NCI-H1694 (cell line): ENCODE measurements around the gene BDH1.

Source experiments
- DNase-seq: peaks from one replicate; lab custom pipeline; 2025; lab: John Stamatoyannopoulos, UW

BDH1 gene

DNA sequence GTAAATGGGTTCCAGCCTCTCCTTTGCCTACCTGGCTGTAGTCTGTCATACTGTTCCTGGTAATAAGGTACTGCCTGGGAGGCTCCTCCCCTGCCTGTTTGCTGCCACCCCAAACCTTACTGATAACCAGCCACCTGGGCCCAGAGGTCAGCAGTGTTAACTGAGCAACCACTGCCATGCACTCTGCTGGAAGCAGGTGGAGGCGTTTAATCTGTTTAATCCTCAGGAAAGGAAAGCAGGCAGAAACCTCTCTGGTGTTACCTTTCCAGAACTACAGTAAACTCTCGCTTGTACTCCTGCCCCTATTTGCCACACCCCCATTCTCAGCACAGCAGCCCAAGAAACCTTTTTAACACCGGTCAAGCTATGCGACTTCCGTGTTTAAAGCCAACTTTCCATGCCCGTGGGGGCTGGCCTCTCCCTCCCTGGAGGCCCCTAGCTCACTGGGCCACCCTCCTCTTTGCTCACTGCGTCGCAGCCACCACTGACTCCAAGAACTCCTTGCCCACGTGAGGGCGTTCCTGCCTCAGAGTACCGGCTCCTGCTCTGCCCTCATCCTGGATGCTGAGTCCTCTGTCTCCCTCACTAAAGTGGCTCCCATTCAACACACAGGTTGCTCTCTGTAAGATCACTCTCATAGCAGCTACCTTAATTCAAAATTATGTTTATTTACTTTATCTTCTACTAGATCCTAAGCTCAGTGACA is 8.3 kb downstream of the BDH1 start:
- no peak for DNase-seq

DNA sequence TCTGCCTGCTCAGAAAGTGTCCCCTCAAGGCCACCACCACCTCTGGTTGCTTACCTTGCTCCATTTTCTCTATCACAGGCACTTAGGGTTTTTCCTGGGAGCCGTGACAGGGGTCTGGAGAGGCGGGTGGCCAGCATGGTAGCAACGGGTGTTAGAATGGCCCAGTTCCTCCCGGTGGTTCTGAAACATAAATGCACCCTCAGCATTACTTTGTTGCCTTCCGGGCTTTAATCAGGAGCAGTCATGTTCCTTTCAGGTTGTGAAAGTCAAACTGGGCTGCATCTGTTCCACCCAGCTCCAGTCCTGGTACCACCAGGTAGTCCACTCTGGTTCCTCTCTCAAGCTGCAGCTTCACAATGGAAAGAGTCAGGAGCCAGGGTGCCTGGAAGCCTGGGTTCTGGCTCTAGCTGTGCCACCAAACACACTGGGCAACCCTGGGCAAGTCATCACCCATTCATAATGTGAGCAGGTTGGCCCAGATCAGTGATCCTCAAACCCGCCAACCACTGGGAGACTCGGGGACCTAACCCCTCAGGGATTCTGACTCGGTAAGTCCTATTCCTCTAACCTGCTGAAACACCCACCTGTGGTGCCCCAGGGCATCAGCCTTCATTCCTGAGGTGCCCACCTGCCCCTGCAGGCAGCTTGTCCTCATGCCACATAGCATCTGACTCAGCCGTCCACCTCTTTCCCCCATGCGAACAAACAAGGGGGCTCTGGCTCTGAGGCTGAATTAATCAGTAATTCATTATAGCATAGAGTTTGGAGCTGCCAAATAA is 9.3 kb downstream of the BDH1 start:
- DNase-seq: no peak

DNA sequence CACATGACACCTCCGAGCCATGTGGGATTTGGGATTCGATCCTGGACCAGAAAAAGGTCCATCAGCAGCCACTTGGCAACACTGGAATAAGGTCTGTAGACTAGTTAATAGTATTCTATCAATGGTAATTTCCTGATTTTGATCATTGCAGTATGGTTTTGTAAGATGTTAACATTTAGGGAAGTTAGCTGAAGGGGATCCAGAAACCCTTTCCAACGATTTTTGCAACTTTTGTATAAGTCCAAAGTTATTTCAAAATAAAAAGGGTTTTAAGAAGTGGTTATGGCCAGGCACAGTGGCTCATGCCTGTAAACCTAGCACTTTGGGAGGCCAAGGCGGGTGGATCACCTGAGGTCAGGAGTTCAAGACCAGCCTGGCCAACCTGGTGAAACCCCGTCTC is 10.2 kb downstream of the BDH1 start:
- no peak for DNase-seq

DNA sequence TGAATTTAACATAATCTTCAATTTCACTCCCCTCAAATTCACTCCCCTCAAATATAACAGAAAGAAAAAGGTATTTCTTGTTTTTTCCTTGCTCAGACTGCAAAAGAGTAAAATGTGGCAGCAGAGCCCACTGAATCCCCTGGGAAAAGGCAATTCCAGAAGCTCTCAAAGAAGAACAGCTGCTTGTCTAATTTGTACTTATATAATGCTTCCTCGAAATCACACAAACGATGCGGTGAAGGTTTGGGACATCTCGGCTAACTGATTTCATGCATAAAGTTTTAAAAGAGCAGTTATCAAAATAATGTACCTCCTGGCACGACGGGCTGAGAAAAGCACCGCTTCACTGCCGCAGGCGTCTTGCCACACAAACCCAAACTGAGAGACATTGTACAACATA is 10.7 kb downstream of the BDH1 start:
- DNase-seq: peak; percentile 15

DNA sequence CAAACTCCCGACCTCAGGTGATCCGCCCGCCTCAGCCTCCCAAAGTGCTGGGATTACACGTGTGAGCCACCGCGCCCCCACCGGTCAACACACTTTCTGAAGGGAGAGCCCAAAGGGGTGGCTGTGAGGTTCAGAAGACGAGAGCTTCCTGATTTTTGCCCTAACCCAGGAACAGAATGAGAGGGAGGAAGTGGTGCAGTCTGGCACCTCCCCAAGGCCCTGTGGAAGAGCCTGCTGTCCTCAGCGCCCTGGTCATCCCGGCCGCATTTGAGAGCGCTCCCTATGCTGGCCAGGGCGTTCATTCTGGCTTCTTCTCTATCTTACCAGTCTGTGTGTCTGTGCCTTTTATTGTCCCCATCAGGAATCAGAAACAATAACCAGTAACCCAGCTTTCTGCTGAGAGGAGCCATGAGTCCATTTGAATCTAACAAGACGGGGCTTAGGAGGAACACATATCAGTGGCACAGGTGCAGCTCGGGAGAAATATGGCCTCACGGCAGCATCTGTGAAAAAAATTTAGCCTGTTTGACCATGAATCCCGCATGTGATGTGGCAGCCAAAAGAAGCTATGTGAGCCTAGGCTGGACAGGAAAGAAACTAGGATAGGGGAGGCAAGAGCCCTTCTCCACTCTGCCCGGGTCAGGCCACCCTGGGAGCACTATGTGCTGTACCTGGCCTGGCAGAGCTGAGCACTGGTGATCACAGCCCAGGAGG is 12.9 kb downstream of the BDH1 start:
- no peak for DNase-seq

DNA sequence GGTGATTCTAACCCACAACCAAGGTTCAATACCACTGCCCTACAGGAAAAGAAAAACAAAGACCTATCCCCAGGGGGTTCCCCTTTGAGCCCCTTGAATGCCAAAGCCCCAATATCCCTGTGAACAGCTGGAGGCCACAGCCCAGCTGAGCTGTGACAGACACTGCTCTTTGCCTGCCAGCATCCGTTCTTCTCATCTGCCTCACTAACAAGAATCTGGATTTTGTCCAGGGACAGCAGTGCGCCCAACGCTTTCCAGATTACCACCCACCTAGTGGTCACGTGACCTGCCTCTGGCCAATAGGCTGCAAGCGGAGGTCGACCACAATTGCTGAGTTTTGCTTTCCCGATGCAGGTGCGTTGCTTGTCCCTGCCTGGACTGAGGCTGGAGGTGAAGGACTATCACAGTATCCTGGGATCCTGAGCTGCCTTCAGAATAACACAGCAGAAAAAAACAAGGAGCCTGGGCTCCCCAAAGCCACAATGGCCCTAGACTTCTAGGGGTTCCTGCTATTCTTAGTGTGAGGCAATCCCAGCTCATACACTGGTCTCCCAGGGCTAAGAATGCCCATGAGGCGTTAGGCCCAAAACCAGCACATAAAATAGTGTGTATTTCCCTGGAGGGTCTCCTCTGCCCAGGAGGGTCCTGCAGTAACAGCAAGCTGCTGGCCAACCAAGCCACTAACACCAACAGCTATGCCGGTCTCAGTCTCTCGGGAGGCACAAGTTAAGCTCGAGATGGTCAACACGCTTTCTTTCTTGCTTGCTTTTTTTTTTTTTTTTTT is 13.8 kb downstream of the BDH1 start:
- peak; percentile 96 for DNase-seq

DNA sequence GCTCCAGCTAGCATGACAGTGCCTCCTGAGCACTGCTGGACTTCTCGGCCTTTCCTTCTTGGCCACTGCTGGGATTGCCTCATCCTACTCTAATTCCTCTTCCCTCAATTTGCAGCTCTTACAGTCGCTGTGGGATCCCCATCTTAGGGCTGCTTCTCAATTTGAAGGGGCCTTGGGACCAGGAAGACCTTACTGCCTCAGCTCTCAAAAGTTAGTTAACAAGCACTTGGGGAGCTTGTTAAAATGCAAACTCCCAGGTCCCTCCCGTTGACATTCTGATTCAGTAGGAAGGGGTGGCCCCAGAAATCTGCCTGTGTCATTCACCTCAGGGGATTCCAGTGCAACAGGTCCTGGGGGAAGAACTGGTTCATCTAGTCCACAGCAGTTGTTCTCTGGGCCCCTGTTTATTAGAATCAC is 14.8 kb downstream of the BDH1 start:
- no peak for DNase-seq

DNA sequence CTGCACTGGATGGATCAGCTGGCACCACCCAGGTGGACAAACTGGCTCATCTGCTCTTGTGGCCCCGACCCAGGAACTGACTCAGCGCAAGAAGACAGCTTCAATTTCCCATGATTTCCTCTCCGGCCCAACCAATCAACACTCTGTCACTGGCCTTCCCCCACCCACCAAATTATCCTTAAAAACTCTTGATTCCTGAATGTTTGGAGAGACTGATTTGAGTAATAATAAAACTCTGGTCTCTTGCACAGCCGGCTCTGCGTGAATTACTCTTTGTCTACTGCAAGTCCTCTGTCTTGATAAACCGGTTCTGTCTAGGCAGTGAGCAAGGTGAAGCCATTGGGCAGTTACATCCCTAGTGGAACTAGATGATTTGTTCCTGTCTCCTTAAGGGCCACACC is 16.1 kb downstream of the BDH1 start:
- no peak for DNase-seq

DNA sequence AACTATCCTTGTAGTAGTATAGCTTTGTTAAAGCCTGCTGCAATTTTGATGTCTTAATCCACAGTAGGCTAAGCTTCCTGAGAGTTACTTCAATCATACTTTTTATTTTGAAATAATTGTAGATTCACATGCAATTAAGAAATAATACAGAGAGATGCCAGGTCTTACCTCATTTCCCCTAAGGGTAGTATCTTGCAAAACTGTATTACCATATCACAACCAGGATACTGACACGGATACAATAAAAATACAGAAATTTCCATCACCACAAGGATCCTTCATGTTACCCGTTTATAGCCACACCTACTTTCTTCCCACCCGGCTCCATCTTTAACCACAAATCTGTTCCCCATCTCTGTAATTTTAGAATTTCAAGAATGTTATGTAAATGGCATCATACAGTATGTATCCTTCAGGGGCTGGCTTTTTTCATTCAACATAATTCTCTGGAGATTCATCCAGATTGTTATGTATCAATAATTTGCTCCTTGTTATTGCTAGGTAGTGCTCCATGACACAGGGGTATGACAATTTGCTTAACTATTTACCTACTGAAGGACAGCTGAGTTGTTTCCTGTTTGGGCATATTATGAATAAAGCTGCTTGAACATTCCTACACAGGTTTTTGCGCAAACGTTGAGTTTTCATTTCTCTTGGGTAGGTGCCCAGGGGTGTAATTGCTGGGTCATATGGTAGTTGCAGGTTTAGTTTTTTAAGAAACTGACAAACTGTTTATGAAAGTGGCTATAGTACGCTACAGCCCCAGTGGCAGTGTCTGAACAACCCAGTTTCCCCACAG is 21.6 kb downstream of the BDH1 start:
- no peak for DNase-seq

DNA sequence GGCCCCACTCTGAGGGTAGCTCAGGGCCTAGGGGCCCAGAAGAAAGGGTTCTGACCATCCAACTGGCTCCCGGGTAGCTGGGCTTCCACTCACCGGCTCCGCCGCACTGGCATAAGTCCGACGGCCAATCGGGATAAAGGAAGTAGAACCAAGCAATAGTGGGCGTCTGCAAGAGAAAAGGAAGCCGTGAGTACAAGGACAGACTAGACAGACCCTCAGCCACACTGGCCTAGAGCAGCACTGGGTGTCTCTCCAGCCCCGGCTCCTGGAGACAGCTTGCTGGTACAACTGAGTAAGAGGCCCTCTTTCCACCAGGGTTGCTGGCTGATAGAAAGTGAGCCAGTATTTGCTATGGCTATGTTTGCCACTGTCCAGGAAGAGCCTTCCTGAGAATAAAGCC is 22.4 kb downstream of the BDH1 start:
- DNase-seq: no peak

DNA sequence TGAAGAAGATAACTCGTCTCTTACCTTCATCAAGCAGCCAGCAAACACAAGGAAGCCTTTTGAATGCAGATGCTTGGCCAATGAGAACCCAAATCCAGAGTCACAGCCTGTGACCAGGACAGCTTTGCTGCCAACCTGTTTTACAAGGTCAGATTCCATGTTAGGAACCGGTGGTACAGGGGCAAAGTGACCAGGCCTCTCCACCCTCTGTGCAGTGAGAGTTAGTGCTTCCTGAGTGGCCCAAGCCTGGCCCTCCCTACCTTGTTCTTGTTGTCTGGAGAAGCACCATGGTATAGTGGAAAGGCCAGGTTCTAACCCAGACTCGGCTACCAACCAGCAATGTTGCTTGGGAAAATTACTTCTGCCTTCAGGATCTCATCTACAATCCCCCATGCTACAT is 23.4 kb downstream of the BDH1 start:
- DNase-seq: no peak

DNA sequence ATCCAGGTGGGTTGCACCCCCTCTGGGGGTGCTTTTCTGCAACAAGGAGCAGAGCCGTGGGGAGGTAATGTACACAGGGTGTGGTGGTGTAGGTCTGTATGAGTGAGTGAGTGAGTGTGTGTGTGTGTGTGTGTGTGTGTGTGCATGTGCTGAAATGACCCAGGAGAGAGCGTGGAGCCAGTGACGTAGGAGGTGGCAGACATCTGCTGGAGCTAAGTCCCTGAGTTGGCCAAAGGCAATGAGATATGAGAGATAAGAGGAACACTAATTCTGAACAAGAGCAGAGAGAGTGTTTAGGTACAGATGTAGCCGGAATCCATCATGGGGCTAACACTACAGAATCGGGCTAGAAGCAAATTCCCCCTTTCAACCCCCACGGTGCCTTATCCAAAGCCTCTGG is 27.6 kb downstream of the BDH1 start:
- no peak for DNase-seq

DNA sequence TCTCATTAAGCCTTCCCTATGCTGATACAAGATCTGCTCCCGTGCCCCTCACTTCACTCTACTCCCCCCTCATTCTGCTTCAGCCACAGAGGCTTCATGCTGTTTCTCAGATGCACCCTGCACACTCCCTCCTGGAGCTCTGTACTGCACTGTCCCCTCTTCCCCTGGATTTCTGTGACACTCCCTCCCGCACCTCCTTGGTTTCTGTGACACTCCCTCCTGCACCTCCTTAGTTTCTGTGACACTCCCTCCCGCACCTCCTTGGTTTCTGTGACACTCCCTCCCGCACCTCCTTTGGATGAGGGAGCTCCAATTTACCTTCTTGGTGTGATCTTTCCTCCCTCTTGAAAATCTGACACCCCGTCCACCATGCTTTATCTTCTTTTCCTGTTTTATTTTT is 28.2 kb downstream of the BDH1 start:
- no peak for DNase-seq

DNA sequence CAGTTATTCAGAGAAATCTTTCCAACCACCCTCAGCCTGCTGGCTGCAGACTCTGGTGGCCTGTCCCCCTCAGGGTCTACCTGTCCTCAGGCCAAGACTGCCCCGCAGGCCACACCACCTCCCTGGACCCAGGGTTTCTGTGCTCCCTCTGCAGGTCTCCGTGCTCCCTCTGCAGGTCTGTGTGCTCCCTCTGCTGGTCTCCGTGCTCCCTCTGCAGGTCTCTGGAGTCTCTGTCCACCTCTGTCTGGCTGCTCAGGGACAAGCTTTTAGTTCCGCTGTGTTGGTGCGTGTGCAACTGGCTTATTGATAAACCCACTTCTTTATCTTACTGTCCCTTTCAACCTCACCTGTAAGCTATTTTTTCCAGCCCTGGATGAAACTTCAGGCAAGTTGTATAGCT is 30.1 kb downstream of the BDH1 start:
- DNase-seq: no peak

DNA sequence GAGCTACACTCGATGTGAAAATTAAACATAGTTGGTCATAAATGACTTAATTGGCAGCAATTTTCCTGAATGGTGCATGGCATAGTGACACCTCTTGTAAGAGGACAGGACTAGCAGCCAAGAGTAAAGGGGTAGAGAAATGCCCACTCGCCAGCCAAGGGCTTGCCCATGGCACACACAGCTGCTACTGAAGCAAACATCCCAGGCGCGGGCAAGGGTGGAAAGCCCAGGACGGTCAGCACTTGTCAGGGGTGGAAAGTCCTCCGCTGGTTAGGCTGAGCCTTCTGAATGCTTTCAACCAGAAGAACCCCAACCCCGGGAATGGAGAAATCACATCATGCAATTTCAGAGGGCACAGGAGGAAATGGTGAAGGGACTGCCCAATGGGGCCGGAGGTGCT is 31.6 kb downstream of the BDH1 start:
- DNase-seq: no peak

DNA sequence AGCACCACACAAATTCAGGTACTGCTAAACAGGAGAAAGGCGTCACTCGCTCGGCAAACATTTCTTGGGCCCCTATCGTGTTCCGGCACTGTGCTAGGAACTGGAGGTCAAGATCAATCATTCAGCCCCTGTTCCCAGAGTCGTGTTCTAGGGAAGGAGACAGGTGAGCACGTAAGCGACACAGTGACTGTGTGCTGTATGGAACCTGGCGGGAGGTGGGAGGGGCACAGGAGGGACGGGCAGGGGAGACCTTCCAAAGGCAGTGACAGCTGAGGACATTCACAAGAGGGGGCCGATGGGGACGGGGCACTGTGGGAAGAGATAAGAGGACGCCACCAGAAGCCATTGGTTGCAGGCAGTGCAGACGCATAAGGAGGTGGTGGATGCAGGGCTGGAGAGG is 32.2 kb downstream of the BDH1 start:
- DNase-seq: no peak

DNA sequence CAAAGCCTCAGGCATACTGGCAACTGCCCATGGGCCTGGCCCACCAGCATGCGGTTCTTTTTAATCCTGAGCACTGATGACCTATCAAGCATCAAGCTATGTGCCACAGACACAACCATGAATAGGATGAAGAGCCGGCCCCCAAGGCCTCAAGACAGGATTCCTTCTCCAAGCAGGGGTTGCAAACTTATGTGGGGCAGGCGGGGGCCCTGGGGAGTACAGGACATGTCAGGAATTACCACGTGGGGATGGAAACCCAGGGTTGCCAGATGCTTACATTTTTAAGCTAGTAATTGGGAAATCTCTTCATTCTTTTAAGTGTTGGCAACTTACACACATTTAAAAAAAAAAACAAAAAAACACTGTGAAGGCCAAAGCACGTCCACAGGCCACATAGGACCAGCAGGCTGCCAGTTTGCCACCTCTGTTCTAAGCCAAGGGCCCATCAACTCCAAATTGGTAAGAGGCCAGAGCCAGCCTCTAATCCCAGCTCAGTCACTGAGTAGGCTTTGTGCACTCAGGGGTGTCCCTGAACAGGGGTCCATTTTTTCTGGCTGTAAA is 32.8 kb downstream of the BDH1 start:
- DNase-seq: no peak

DNA sequence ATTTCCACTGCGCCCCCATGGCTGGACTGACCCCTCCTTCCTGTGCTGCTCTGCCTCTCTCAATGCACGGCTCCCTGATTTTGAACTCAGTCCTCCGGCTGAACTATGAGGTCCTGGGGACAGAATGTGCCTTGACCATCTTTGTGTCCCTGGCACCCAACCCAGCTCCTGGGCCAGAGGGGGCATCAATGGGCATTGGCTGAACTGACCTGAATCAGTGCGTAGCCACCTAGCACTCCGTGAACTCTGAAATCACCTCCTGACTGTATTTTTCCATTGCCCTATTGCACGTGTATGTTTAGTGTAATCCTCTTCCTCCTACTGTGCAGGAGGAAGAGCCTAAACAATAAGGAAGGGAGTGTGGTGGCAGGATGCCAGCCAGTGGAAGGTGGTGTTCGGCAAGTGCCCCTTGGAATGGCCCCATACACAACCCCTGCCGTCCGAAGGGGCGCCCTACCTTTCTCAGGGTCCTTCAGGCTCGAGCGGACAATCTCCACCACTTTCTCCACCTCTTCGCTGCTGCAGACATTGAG is 33.5 kb downstream of the BDH1 start:
- DNase-seq: no peak

DNA sequence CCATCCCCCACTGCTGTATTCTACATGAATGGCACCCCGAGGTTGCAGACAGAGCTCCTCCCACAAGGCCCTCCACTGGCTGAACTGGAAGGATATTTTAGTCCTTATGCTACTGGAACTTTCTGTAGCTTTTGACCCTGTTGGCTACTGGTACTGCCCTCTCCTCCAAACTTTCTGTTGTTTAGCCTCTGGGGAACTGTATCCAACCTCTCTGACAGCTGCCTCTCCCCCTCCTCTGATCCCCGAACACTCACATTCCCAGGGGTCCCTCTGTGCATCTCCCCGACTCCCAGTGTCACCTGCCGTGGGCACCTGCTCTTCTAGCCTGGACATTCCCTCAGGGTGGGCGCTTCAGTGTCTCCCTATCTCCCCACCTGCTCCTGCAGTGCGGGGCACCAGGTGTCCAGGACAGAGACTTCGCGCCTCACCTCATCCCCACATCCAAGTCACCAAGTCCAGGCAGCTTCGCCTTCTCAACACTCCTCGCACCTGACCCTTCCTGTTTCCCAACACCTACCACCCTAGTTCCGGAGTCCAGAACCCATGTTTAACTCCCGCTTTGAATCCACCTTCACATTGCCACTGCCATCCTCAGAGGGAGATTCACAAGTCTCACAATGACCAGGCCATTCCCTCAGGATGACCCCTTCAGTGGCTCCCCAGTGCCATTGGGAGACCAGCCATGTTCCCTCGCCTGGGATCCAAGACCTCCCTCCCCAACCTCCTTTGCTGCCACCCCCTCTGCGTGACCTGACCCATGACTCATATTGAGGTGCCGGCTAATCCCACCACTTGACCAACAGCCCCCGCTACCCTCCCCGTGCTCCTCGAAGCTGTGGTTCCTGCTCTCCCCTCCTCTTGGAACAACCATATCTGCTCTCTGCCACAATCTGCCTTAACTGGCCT is 34.2 kb downstream of the BDH1 start:
- no peak for DNase-seq
